ENCODE data around the gene C5orf52. TPM values are rescaled to one million over a fixed set of nuclear protein-coding genes. Genes with fewer than 3 reads are reported as not detected.

The C5orf52 gene
- polyA plus RNA-seq, 2 of the 4 experiments (the other 2 are of a cell fraction), result not detected

DNA sequence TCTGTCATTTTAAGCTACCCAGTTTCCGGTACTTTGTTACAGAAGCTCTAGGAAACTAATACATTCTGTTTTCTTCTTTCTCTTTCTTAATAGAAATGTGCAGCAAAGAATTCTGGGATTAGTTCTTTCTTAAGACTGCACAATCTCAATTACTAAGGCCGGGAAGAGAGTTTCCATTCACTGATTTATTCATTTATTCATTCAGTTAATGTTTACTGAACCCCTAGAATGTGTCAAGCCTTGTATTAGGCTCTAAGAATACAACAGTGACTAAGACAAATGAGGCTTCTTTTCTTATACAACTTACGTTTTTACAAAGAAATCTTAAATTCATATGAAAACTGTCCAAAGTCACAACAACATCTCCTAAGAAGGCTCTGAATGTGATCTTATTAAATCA, 32.4 kb downstream of the C5orf52 start:
- CTCF ChIA-PET, result no interaction called here
- POLR2A ChIA-PET, result no interaction called here
- TF ChIP-seq SREBF2 (IDR thresholded peaks at IDR 0.05) (no peak), ZFP36 (IDR thresholded peaks at IDR 0.05; ENCODE audit: borderline replicate concordance, partially characterized antibody) (no peak), ZNF302 (CRISPR knock-in tag; IDR thresholded peaks at IDR 0.05) (no peak), SMC3 (IDR thresholded peaks at IDR 0.05) (no peak)
- TF ChIP-seq, protein P1, sequence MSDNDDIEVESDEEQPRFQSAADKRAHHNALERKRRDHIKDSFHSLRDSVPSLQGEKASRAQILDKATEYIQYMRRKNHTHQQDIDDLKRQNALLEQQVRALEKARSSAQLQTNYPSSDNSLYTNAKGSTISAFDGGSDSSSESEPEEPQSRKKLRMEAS (IDR thresholded peaks at IDR 0.05), result no peak
- Histone ChIP-seq H3K9me3 (no peaks in the 10 kb centered on the region), H3K4me1 (no peaks in the 10 kb centered on the region), H3K4me2 (no peak overlapping the region), H3K4me3 (no peak overlapping the region), H3K27ac (no peak overlapping the region)
- DNase-seq (ENCODE audit: low read depth in 1 of 2, low spot score in 1 of 2) (no peak), ATAC-seq (no peak), FAIRE-seq (no peak)
- 64% methylated on average over 3 of the region's 3 CpGs for WGBS (ENCODE audit: missing lambda C conversion rate)

DNA sequence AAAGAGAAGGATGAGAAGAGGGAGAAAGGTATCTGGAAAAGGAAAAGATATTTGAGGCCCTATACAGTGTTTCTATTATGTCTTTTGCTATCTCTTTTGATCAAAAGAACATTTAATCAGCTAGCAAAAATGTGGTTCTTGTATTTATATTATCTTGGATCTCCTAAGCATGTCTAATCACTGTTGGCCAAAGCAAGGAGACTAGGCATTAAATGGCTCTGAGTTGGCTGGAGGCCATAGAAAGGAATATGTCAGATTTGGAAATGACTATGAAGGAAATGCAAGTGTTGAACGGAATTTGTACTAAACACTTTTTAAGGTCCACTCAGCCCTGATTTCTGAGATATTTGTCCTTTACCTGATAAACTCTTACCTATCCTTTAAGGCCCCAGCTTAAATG, 37.5 kb downstream of the C5orf52 start:
- H3K9me3 ChIP-seq, result no peaks in the 10 kb centered on the region
- no peak for DNase-seq (ENCODE audit: low read depth in 1 of 2, low spot score in 1 of 2)
- no peak overlapping the region for H3K4me2 ChIP-seq
- FAIRE-seq, result no peak
- peaks cover 5% of the 10 kb centered on the region; the same call in 2 of the 3 replicates for H3K4me1 ChIP-seq
- no peak for TF ChIP-seq HOXB5 (CRISPR knock-in tag; IDR thresholded peaks at IDR 0.05)
- TF ChIP-seq, protein P2, sequence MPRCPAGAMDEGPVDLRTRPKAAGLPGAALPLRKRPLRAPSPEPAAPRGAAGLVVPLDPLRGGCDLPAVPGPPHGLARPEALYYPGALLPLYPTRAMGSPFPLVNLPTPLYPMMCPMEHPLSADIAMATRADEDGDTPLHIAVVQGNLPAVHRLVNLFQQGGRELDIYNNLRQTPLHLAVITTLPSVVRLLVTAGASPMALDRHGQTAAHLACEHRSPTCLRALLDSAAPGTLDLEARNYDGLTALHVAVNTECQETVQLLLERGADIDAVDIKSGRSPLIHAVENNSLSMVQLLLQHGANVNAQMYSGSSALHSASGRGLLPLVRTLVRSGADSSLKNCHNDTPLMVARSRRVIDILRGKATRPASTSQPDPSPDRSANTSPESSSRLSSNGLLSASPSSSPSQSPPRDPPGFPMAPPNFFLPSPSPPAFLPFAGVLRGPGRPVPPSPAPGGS (IDR thresholded peaks at IDR 0.05), result no peak
- TF ChIP-seq ZNF302 (CRISPR knock-in tag; IDR thresholded peaks at IDR 0.05), result no peak
- TF ChIP-seq, protein P1 (IDR thresholded peaks at IDR 0.05), result no peak
- TF ChIP-seq POLR2AphosphoS2 (conservative IDR thresholded peaks at IDR 0.05; ENCODE audit: low read length), result no peak
- TF ChIP-seq KDM5A (IDR thresholded peaks at IDR 0.05), result no peak
- no peak for TF ChIP-seq ZSCAN20 (CRISPR knock-in tag; IDR thresholded peaks at IDR 0.05)
- no peak for TF ChIP-seq BHLHE40 (IDR thresholded peaks at IDR 0.05; ENCODE audit: low read depth, low read length)
- no peak for TF ChIP-seq KDM1A (IDR thresholded peaks at IDR 0.05; ENCODE audit: low read depth)
- TF ChIP-seq HOXB13 (CRISPR knock-in tag; IDR thresholded peaks at IDR 0.05; ENCODE audit: low read depth), result no peak
- no peak for TF ChIP-seq TP53 (CRISPR knock-in tag; IDR thresholded peaks at IDR 0.05)
- no peak for TF ChIP-seq ZC3H11A (IDR thresholded peaks at IDR 0.05)
- no peak for TF ChIP-seq FOXS1 (CRISPR knock-in tag; IDR thresholded peaks at IDR 0.05)
- TF ChIP-seq HDAC2 (IDR thresholded peaks at IDR 0.05), result no peak
- TF ChIP-seq CHD4 (IDR thresholded peaks at IDR 0.05; ENCODE audit: borderline replicate concordance), result no peak
- TF ChIP-seq MAZ (IDR thresholded peaks at IDR 0.05; ENCODE audit: borderline replicate concordance, low read depth, low read length), result no peak
- TF ChIP-seq RNF2 (IDR thresholded peaks at IDR 0.05; ENCODE audit: borderline replicate concordance, low read depth), result no peak
- TF ChIP-seq, protein P3, sequence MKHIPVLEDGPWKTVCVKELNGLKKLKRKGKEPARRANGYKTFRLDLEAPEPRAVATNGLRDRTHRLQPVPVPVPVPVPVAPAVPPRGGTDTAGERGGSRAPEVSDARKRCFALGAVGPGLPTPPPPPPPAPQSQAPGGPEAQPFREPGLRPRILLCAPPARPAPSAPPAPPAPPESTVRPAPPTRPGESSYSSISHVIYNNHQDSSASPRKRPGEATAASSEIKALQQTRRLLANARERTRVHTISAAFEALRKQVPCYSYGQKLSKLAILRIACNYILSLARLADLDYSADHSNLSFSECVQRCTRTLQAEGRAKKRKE (CRISPR knock-in tag; IDR thresholded peaks at IDR 0.05; ENCODE audit: low read depth), result no peak
- ChIA-PET CTCF (interaction anchor here (3.0 kb wide), 1 partner anchor 10 kb away, joined by 17 read pairs; no protein-coding TSS in a partner anchor), POLR2A (no interaction called here)
- WGBS (ENCODE audit: missing lambda C conversion rate), result 61% methylated on average over 1 of the region's 1 CpG
- no peak overlapping the region for H3K27ac ChIP-seq
- ATAC-seq, result no peak
- H3K4me3 ChIP-seq, result no peak overlapping the region

DNA sequence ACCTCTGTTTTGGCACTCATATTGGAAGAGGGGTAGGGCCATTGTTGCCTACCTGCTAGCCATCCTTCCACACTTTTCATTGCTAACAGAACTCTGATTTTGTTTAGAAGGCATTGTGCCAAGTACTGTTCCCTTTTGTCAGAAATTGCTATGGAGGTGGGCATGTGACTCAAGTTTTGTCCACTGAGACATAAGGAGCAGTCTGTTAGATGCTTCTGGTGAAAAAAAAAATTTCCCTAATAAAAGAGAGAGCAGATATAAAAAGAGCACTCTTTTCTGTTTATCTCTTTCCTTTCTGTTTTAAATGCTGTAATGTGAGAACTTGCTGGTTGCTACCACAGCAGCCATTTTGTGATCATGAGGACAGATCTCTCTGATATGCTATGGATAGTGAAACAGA, 38.0 kb downstream of the C5orf52 start:
- Histone ChIP-seq H3K27ac (no peak overlapping the region), H3K4me2 (no peak overlapping the region), H3K4me1 (peaks cover 5% of the 10 kb centered on the region; the same call in 2 of the 3 replicates), H3K9me3 (no peaks in the 10 kb centered on the region), H3K4me3 (no peak overlapping the region)
- no peak for DNase-seq (ENCODE audit: low read depth in 1 of 2, low spot score in 1 of 2)
- TF ChIP-seq, protein P4, sequence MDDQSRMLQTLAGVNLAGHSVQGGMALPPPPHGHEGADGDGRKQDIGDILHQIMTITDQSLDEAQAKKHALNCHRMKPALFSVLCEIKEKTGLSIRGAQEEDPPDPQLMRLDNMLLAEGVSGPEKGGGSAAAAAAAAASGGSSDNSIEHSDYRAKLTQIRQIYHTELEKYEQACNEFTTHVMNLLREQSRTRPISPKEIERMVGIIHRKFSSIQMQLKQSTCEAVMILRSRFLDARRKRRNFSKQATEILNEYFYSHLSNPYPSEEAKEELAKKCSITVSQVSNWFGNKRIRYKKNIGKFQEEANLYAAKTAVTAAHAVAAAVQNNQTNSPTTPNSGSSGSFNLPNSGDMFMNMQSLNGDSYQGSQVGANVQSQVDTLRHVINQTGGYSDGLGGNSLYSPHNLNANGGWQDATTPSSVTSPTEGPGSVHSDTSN (IDR thresholded peaks at IDR 0.05), result no peak
- TF ChIP-seq, protein P1 (IDR thresholded peaks at IDR 0.05), result no peak
- TF ChIP-seq NPAS2 (CRISPR knock-in tag; IDR thresholded peaks at IDR 0.05; ENCODE audit: borderline replicate concordance) (no peak), POLR2AphosphoS2 (conservative IDR thresholded peaks at IDR 0.05; ENCODE audit: low read length) (no peak), EHMT2 (IDR thresholded peaks at IDR 0.05; ENCODE audit: low read depth) (no peak), HOXB5 (CRISPR knock-in tag; IDR thresholded peaks at IDR 0.05) (no peak), POLR2A (IDR thresholded peaks at IDR 0.05; ENCODE audit: low read length) (no peak), CHD4 (IDR thresholded peaks at IDR 0.05; ENCODE audit: borderline replicate concordance) (no peak), ZNF302 (CRISPR knock-in tag; IDR thresholded peaks at IDR 0.05) (no peak), SMC3 (IDR thresholded peaks at IDR 0.05) (no peak)
- TF ChIP-seq, protein P5, sequence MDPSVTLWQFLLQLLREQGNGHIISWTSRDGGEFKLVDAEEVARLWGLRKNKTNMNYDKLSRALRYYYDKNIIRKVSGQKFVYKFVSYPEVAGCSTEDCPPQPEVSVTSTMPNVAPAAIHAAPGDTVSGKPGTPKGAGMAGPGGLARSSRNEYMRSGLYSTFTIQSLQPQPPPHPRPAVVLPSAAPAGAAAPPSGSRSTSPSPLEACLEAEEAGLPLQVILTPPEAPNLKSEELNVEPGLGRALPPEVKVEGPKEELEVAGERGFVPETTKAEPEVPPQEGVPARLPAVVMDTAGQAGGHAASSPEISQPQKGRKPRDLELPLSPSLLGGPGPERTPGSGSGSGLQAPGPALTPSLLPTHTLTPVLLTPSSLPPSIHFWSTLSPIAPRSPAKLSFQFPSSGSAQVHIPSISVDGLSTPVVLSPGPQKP (IDR thresholded peaks at IDR 0.05; ENCODE audit: low read depth, low read length), result no peak
- ATAC-seq, result no peak
- FAIRE-seq, result no peak
- POLR2A ChIA-PET, result no interaction called here
- CTCF ChIA-PET, result interaction anchor here (3.0 kb wide), 1 partner anchor 9 kb away, joined by 17 read pairs; no protein-coding TSS in a partner anchor

Measured in A549 (cell line).